Activated naive CD4-positive, alpha-beta T cell treated with anti-CD3 and anti-CD28 coated beads for 36 hours (primary cell): ENCODE results near the gene UBALD2. TPM values are rescaled to one million over a fixed set of nuclear protein-coding genes. Genes with fewer than 3 reads are reported as not detected.

ENCODE experiments used
- CTCF ChIA-PET: fragments of 350-600 bp; sonication (Branson Sonifier 250); formaldehyde crosslinking; loops from one replicate; lab custom pipeline; 2021; ENCODE audit warnings: antibody characterized with exemption; lab: Charles Lee
- DNase-seq: peaks from one replicate; pipeline ENCODE4 v3.0.0-alpha.2; 2020
- H3K27ac Mint-ChIP-seq: one replicate; pipeline ENCODE4 v1.8.0; 2021; ENCODE audit warnings: mild to moderate bottlenecking, mixed read lengths
- H3K27me3 Mint-ChIP-seq: one replicate; pipeline ENCODE4 v1.8.0; 2021; ENCODE audit warnings: low read depth, mixed read lengths
- H3K36me3 Mint-ChIP-seq: one replicate; pipeline ENCODE4 v1.8.0; 2021; ENCODE audit warnings: low read depth, mixed read lengths
- H3K4me1 Mint-ChIP-seq: one replicate; pipeline ENCODE4 v1.8.0; 2021; ENCODE audit warnings: low read depth, mixed read lengths
- H3K4me3 Mint-ChIP-seq: one replicate; pipeline ENCODE4 v1.8.0; 2021; ENCODE audit warnings: mild to moderate bottlenecking, moderate library complexity, mixed read lengths
- H3K9me3 Mint-ChIP-seq: one replicate; pipeline ENCODE4 v1.8.0; 2021; ENCODE audit warnings: mixed read lengths
- intact Hi-C: fragments of 100-400 bp; cut with micrococcal nuclease; formaldehyde crosslinking; loops from one replicate; pipeline ENCODE4 v1.15.1; 2023
- total RNA-seq, 2 experiments: library from RNA; stranded (reverse); gene quantifications; one replicate each; pipeline ENCODE4 v1.2.3, GENCODE V29; 2021

The UBALD2 gene
- total RNA-seq, 2 experiments from 2014 or later: 467 to 472 TPM

DNA sequence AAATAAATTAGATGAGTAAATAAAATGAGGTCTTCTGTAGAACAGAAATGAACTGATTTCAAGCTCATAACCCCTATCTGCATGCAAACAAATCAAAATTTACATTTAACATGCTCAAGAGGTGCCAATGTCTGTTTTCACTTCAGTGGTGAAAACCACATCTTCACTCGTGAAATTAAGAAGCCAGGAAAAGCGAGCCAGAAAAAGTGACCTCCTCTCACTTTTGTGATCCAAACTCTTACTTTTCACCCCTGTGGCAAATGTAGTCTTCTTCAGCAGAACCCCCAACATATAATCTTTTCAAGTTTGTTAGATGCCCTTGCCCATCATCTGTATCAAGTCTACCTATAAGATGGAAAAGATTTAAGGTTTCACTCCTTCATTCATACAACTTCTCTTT, 52.4 kb downstream of the UBALD2 start:
- Mint-ChIP-seq H3K36me3 (peaks cover 6% of the 10 kb centered on the region), H3K9me3 (no peaks in the 10 kb centered on the region), H3K27ac (no peak overlapping the region), H3K4me3 (no peak overlapping the region), H3K27me3 (no peaks in the 10 kb centered on the region), H3K4me1 (no peaks in the 10 kb centered on the region)
- intact Hi-C loops: no loop called here
- CTCF ChIA-PET: interaction anchor here (0.6 to 1.3 kb wide), 4 partner anchors 16 to 304 kb away, joined by 3 to 5 read pairs (median 4); no protein-coding TSS in a partner anchor
- DNase-seq: no peak

- DNase-seq: no peak
- Mint-ChIP-seq H3K27ac (no peak overlapping the region), H3K4me1 (no peaks in the 10 kb centered on the region), H3K36me3 (peaks cover 3% of the 10 kb centered on the region), H3K9me3 (no peaks in the 10 kb centered on the region), H3K27me3 (no peaks in the 10 kb centered on the region), H3K4me3 (no peak overlapping the region)
- intact Hi-C loops: no loop called here
- CTCF ChIA-PET: interaction anchor here (0.7 kb wide), 1 partner anchor 32 kb away, joined by 3 read pairs; no protein-coding TSS in a partner anchor
Measured at GRCh38 chr17:76318586-76318985, 53.4 kb downstream of the UBALD2 start.

Other genes starting within 250 kb of the UBALD2 start
- under 1 TPM in 1 of 2 experiments, not detected in 1; 0.14 TPM for gene EVPL, start 238.0 kb upstream of the UBALD2 start, total RNA-seq
- 100 to 1,000 TPM; 127 to 131 TPM for gene SRP68, start 192.8 kb upstream of the UBALD2 start, total RNA-seq
- 1 to 10 TPM; 3.3 to 3.6 TPM for gene GALR2, start 190.6 kb upstream of the UBALD2 start, total RNA-seq
- 1 to 10 TPM; 6.4 to 6.5 TPM for gene ZACN, start 186.2 kb upstream of the UBALD2 start, total RNA-seq
- gene EXOC7, start 161.6 kb upstream of the UBALD2 start, total RNA-seq: 10 to 100 TPM; 43.5 to 46.6 TPM
- gene FOXJ1, start 124.1 kb upstream of the UBALD2 start, total RNA-seq: under 1 TPM; 0.60 to 0.84 TPM
- 10 to 100 TPM; 38.1 to 45.3 TPM for gene RNF157, start 24.9 kb upstream of the UBALD2 start, total RNA-seq
- under 1 TPM; 0.52 TPM for gene QRICH2, start 42.9 kb downstream of the UBALD2 start, total RNA-seq
- 10 to 100 TPM; 30.1 to 33.3 TPM for gene PRPSAP1, start 88.6 kb downstream of the UBALD2 start, total RNA-seq
- 1 to 10 TPM; 9.0 to 9.2 TPM for gene SPHK1, start 119.3 kb downstream of the UBALD2 start, total RNA-seq
- gene UBE2O, start 187.8 kb downstream of the UBALD2 start, total RNA-seq: 10 to 100 TPM; 18.8 TPM
- not detected for gene AANAT, start 202.3 kb downstream of the UBALD2 start, total RNA-seq
- gene RHBDF2, start 236.1 kb downstream of the UBALD2 start, total RNA-seq: 10 to 100 TPM; 13.3 to 13.4 TPM